Nephron (organoid): Measurements from ENCODE around the gene PODXL2.
A peak's percentile ranks its signal among the peaks of the same experiment; 100 is the strongest.

Source experiments
- H3K27ac Mint-ChIP-seq, 3 experiments: 2 replicates each; pipeline ENCODE4 v1.8.0; 2020; ENCODE audit warnings: mixed read lengths in 3 of 3, mild to moderate bottlenecking in 2 of 3, moderate library complexity in 1 of 3
- H3K27me3 Mint-ChIP-seq: 2 replicates; pipeline ENCODE4 v1.8.0; 2021; ENCODE audit warnings: low read depth, mild to moderate bottlenecking, moderate library complexity, mixed read lengths
- H3K36me3 Mint-ChIP-seq: 2 replicates; pipeline ENCODE4 v1.8.0; 2020; ENCODE audit warnings: low read depth, mixed read lengths
- H3K4me1 Mint-ChIP-seq: 2 replicates; pipeline ENCODE4 v1.8.0; 2020; ENCODE audit warnings: mixed read lengths
- H3K4me3 Mint-ChIP-seq, 3 experiments: 2 replicates each; pipeline ENCODE4 v1.8.0; 2020; ENCODE audit warnings: mild to moderate bottlenecking in 3 of 3, mixed read lengths in 3 of 3, moderate library complexity in 2 of 3
- H3K9me3 Mint-ChIP-seq: 2 replicates; pipeline ENCODE4 v1.8.0; 2020; ENCODE audit warnings: mixed read lengths
- CTCF ChIP-seq, 3 experiments: fragments of 200-600 bp; sonication (generic); IDR thresholded peaks; one replicate each; pipeline ENCODE4 v1.5.0; 2021; ENCODE audit warnings: antibody characterized with exemption in 3 of 3; ENCODE audit not compliant: unreplicated experiment in 3 of 3

The PODXL2 gene

DNA sequence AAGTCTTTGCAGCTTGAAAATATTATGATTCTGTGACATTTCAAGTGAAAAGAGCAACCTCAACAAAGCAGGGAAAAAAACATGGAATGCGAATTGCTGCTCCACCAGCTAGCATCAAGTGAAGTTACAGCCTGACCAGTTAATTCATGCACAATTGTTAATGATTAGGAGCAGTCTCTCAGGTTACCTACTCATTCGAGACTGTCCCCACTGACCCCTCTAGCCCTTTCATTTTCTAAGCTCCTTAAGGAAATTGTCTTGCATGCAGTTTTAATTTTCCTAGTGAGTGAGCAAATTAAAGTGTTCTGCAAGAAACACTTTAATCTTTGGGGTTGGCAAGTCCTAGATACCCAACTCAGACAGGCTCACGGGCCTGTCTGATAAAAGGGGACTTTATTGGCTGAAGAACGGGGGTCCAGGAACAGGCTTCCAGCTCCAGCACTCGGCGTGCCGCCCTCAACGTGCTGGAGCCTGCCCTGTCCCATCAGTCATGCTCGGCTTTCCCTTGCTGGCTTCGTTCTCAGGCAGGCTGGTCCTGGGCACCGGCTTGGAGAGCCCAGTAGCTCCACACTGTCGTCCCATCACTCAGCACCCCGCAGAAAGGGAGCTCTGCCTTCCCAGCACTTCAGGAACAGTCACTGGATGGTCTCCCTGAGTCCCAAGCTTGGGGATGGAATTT lies 18.3 kb downstream of the PODXL2 start:
- Mint-ChIP-seq H3K9me3 (no peaks in the 10 kb centered on the region), H3K27me3 (no peaks in the 10 kb centered on the region), H3K27ac (peak overlapping the region; percentile 84 to 95 (median 89)), H3K36me3 (peaks cover 15% of the 10 kb centered on the region), H3K4me1 (no peaks in the 10 kb centered on the region), H3K4me3 (no peak overlapping the region)
- TF ChIP-seq CTCF (IDR thresholded peaks at IDR 0.05; ENCODE audit: unreplicated experiment in 3 of 3), result no peak

DNA sequence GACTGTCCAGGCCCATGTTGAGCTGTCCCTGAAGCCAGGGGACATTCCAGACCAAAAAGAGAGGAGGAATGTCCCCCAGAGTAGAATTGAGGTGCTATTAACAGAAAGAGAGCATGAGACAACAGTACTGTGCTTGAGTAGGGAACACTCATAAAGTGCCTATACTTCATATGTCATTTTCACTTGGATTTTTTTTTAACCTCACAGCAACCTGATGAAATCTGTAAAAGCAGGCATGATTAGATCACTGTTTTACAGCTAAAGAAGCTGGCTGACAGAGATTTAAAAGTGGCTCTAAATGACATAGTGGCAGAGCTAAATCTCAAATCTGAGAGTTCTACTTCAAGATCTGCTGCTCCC lies 18.8 kb downstream of the PODXL2 start:
- no peak for TF ChIP-seq CTCF (IDR thresholded peaks at IDR 0.05; ENCODE audit: unreplicated experiment in 3 of 3)
- Mint-ChIP-seq H3K36me3 (peaks cover 13% of the 10 kb centered on the region), H3K4me3 (no peak overlapping the region), H3K27me3 (no peaks in the 10 kb centered on the region), H3K9me3 (no peaks in the 10 kb centered on the region), H3K27ac (peak overlapping the region; percentile 84 to 95 (median 89)), H3K4me1 (no peaks in the 10 kb centered on the region)

DNA sequence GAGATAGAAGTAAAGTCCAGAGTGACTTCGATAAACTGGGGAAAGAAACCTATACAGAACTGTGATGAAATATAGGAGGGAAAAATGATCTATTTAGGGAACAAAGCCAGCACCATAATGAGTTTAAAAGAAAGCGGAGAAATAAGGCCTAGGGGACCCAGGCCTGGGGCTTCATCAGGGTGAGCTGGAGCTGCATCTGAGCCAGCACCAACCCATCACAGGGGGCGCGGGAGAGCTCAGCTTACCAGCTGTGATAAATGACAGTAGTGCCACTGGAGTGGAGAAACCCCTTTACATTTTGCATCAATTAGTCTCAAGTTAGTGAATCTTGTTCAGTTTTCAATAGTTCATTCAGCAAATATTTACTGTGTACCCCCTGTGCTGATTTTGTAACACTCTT lies 21.3 kb downstream of the PODXL2 start:
- H3K36me3 Mint-ChIP-seq, result no peaks in the 10 kb centered on the region
- no peak overlapping the region for H3K4me3 Mint-ChIP-seq
- no peak for TF ChIP-seq CTCF (IDR thresholded peaks at IDR 0.05; ENCODE audit: unreplicated experiment in 3 of 3)
- H3K27ac Mint-ChIP-seq, result peak overlapping the region; percentile 3 to 35 (median 11)
- no peaks in the 10 kb centered on the region for H3K9me3 Mint-ChIP-seq
- H3K27me3 Mint-ChIP-seq, result no peaks in the 10 kb centered on the region
- peaks cover 9% of the 10 kb centered on the region for H3K4me1 Mint-ChIP-seq

DNA sequence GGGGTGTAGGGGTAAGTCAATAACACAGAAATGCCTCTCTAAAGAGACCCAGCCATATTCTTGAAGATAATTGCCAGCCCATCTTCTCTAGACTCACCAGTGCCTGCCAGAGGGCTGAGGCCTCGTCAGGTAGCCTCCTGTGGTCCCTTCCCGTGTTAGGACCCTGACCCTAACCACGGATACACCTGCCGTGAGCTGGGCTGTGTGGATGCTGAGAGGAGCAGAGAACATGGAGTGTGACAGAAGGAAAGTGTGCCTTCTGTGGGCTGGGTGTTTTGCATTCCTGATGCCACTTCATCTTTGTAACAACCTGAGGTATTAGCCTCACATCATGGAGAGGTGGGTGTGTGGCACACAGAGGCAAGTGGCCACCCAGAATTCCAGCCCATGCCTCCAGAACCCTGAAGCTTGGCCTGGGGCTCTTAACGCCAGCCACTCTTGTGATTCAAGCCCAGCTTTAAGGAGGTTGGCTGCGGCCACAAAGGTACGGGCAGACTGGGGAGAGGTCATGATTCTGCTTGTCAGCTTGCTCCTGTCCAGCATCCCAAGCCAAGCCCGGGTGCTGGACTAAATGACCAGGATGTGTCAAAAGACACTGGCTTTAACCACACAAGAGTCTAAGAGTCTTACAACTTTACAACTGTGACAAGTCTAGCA lies 22.7 kb downstream of the PODXL2 start:
- no peaks in the 10 kb centered on the region for H3K9me3 Mint-ChIP-seq
- peaks cover 17% of the 10 kb centered on the region for H3K4me1 Mint-ChIP-seq
- H3K4me3 Mint-ChIP-seq, result no peak overlapping the region
- TF ChIP-seq CTCF (IDR thresholded peaks at IDR 0.05; ENCODE audit: unreplicated experiment in 3 of 3), result no peak
- no peak overlapping the region for H3K27ac Mint-ChIP-seq
- no peaks in the 10 kb centered on the region for H3K27me3 Mint-ChIP-seq
- H3K36me3 Mint-ChIP-seq, result no peaks in the 10 kb centered on the region

DNA sequence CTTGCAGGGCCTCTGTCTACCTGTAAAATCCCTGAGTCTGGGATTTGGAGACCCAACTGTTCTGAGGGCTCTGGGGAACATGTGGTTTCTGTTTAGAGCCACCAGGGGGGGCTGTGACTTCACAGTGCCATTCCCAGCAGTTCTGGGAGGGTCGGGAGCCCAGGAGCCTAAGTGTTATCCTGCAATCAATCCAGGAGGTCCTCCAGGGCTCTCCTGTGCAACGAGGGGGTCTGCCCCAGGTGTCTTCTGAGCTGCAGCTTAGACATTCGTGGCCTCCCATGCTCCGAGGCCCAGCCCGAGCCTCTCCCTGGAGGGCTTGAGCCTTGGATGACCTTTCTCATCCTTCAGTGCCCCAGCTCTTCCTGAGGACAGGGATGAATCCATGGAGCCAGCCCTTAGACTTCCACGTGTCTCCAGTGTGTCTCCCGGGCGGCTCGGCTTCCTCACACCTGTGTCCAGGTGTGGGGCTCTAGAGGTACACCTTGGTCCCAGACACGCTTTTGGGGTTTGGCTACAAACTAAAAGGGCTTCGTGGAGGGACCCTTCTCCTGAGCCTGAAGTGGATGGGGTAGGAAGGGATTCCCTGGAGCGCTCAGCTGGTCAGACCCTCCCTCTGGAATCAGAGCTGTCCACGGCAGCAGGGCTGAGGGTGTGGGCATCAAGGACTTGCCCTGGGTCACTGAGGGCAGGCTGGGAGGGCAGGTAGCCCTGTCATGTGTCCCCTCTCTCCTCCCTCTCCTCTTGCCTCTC lies 23.4 kb downstream of the PODXL2 start:
- TF ChIP-seq CTCF (IDR thresholded peaks at IDR 0.05; ENCODE audit: unreplicated experiment in 3 of 3), result peak; percentile 89 to 91 (median 90)
- no peak overlapping the region for H3K4me3 Mint-ChIP-seq
- no peaks in the 10 kb centered on the region for H3K9me3 Mint-ChIP-seq
- H3K4me1 Mint-ChIP-seq, result peaks cover 20% of the 10 kb centered on the region
- H3K27me3 Mint-ChIP-seq, result no peaks in the 10 kb centered on the region
- no peak overlapping the region for H3K27ac Mint-ChIP-seq
- no peaks in the 10 kb centered on the region for H3K36me3 Mint-ChIP-seq
